GM23338 (cell line): ENCODE data around the gene C1RL. TPM values are rescaled to one million over a fixed set of nuclear protein-coding genes. Genes with fewer than 3 reads are reported as not detected.

Experiments used
- ATAC-seq: fragments of 200-7000 bp; cut with Tn5 transposase; 3 replicates; pipeline ENCODE4 v1.9.1; 2020
- DNase-seq: peaks from one replicate; pipeline ENCODE4 v3.0.0-alpha.2; 2015; ENCODE audit warnings: low spot score
- H2AFZ ChIP-seq: fragments of 200-600 bp; sonication (generic); 2 replicates; pipeline ENCODE4 v1.8.0; 2016; ENCODE audit warnings: antibody characterized with exemption, mild to moderate bottlenecking, moderate library complexity
- H3F3A ChIP-seq: fragments of 200-600 bp; sonication (generic); replicated peaks from 2 replicates; pipeline ENCODE4 v1.8.0; 2017; ENCODE audit warnings: antibody characterized with exemption, mixed run types, low read depth
- H3K27ac ChIP-seq: fragments of 200-600 bp; sonication (generic); 2 replicates; pipeline ENCODE4 v1.6.1; 2016; ENCODE audit warnings: low read depth
- H3K27me3 ChIP-seq: fragments of 200-600 bp; sonication (generic); 2 replicates; pipeline ENCODE4 v1.8.0; 2016; ENCODE audit warnings: mild to moderate bottlenecking, mixed run types, moderate library complexity; ENCODE audit not compliant: insufficient read depth
- H3K36me3 ChIP-seq: fragments of 200-600 bp; sonication (generic); 2 replicates; pipeline ENCODE4 v1.8.0; 2016; ENCODE audit warnings: mild to moderate bottlenecking; ENCODE audit not compliant: insufficient read depth
- H3K4me1 ChIP-seq: fragments of 200-600 bp; sonication (generic); 2 replicates; pipeline ENCODE4 v1.8.0; 2016; ENCODE audit warnings: mild to moderate bottlenecking, moderate library complexity; ENCODE audit not compliant: insufficient read depth
- H3K4me2 ChIP-seq: fragments of 200-600 bp; sonication (generic); 2 replicates; pipeline ENCODE4 v1.7.1; 2017; ENCODE audit warnings: mixed run types
- H3K4me3 ChIP-seq: fragments of 200-600 bp; sonication (generic); 2 replicates; pipeline ENCODE4 v1.6.1; 2016; ENCODE audit warnings: mixed run types
- H3K79me2 ChIP-seq: fragments of 200-600 bp; sonication (generic); replicated peaks from 2 replicates; pipeline ENCODE4 v1.8.0; 2017; ENCODE audit warnings: mild to moderate bottlenecking; ENCODE audit not compliant: insufficient read depth
- H3K9me2 ChIP-seq: fragments of 200-600 bp; sonication (generic); 2 replicates; pipeline ENCODE4 v1.8.0; 2017; ENCODE audit not compliant: insufficient read depth
- H4K20me1 ChIP-seq: fragments of 200-600 bp; sonication (generic); replicated peaks from 2 replicates; pipeline ENCODE4 v1.8.0; 2017; ENCODE audit warnings: mild to moderate bottlenecking; ENCODE audit not compliant: insufficient read depth
- H3K27ac Mint-ChIP-seq: 2 replicates; pipeline ENCODE4 v1.8.0; 2020; ENCODE audit warnings: inconsistent platforms, mild to moderate bottlenecking, moderate library complexity, mixed read lengths
- H3K27me3 Mint-ChIP-seq: 3 replicates; pipeline ENCODE4 v1.8.0; 2022; ENCODE audit warnings: low read depth, mild to moderate bottlenecking, moderate library complexity, mixed read lengths, inconsistent platforms; ENCODE audit not compliant: insufficient read depth, poor library complexity
- H3K36me3 Mint-ChIP-seq: 3 replicates; pipeline ENCODE4 v1.8.0; 2021; ENCODE audit warnings: low read depth, mild to moderate bottlenecking, inconsistent platforms, moderate library complexity, mixed read lengths
- H3K4me1 Mint-ChIP-seq: 3 replicates; pipeline ENCODE4 v1.8.0; 2020; ENCODE audit warnings: mild to moderate bottlenecking, inconsistent platforms, mixed read lengths
- H3K4me3 Mint-ChIP-seq: 3 replicates; pipeline ENCODE4 v1.8.0; 2021; ENCODE audit warnings: moderate library complexity, mild to moderate bottlenecking, inconsistent platforms, mixed read lengths
- H3K9me3 Mint-ChIP-seq: 3 replicates; pipeline ENCODE4 v1.8.0; 2020; ENCODE audit warnings: moderate library complexity, mild to moderate bottlenecking, inconsistent platforms, mixed read lengths
- CTCF ChIP-seq, 2 experiments: fragments of 200-600 bp in 1 of 2; sonication (generic) in 1 of 2; conservative IDR thresholded peaks; 2 replicates each; pipeline versions ENCODE4 v1.5.1 to v1.6.1; 2016 to 2017; ENCODE audit warnings: antibody characterized with exemption in 2 of 2, low read depth in 2 of 2, mild to moderate bottlenecking in 2 of 2, moderate library complexity in 1 of 2
- POLR2AphosphoS5 ChIP-seq: IDR thresholded peaks from 2 replicates; pipeline ENCODE4 v1.6.1; 2016; ENCODE audit warnings: antibody characterized with exemption, low read depth
- REST ChIP-seq: IDR thresholded peaks from one replicate; pipeline ENCODE4 v1.6.1; 2018; ENCODE audit warnings: antibody characterized with exemption; ENCODE audit not compliant: unreplicated experiment
- STAT1 ChIP-seq: IDR thresholded peaks from one replicate; pipeline ENCODE4 v1.6.1; 2016; ENCODE audit warnings: antibody characterized with exemption; ENCODE audit not compliant: unreplicated experiment
- ZNF462 ChIP-seq: fragments of 250-450 bp; sonication (Bioruptor Pico); IDR thresholded peaks from 2 replicates; pipeline ENCODE4 v1.5.0; 2020; ENCODE audit warnings: mild to moderate bottlenecking, moderate library complexity
- polyA plus RNA-seq: library from polyadenylated mRNA; unstranded; fragments of >200 nt; fragmentation: Nextera tagmentation; extraction: Ambion mirVana; gene quantifications from 2 replicates; pipeline ENCODE4 v1.2.1, GENCODE V29; 2016
- total RNA-seq: library from RNA; depleted of rRNA; stranded (reverse); fragments of >200 nt; shearing (Covaris generic); gene quantifications from 2 replicates; pipeline ENCODE4 v1.2.3, GENCODE V29; 2014

The C1RL gene
- total and polyA plus RNA-seq, 2 experiments from 2014 or later: 7.3 to 8.8 TPM

- Mint-ChIP-seq H3K9me3 (no peaks in the 10 kb centered on the region), H3K27ac (no peak overlapping the region), H3K4me3 (no peak overlapping the region), H3K27me3 (peaks cover 4% of the 10 kb centered on the region), H3K36me3 (peaks cover 26% of the 10 kb centered on the region), H3K4me1 (no peaks in the 10 kb centered on the region)
- Histone ChIP-seq H3K4me3 (no peak overlapping the region), H2AFZ (no peak overlapping the region), H3K27ac (no peak overlapping the region), H3F3A (no peaks in the 10 kb centered on the region), H3K4me1 (no peaks in the 10 kb centered on the region), H3K36me3 (no peaks in the 10 kb centered on the region), H3K9me2 (0 out of 2 replicates have a peak, but pooled peaks cover 3% of the 10 kb centered on the region), H4K20me1 (no peaks in the 10 kb centered on the region; the same call in 1 of the 2 replicates), H3K4me2 (no peak overlapping the region), H3K79me2 (no peaks in the 10 kb centered on the region), H3K27me3 (no peaks in the 10 kb centered on the region)
- ATAC-seq (peak; percentile 98), DNase-seq (peak; percentile 83)
- TF ChIP-seq STAT1 (no peak), CTCF (conservative IDR thresholded peaks at IDR 0.05; ENCODE audit: low read depth in 2 of 2) (peak; percentile 87 to 93)
Measured at GRCh38 chr12:7142056-7142644, 33.1 kb upstream of the C1RL start.

GRCh38 chr12:7141351-7142005 is 32.5 kb upstream of the C1RL start:
- Histone ChIP-seq H3K4me3 (no peak overlapping the region), H3K79me2 (no peaks in the 10 kb centered on the region), H2AFZ (no peak overlapping the region), H3F3A (no peaks in the 10 kb centered on the region), H3K27me3 (no peaks in the 10 kb centered on the region), H3K36me3 (no peaks in the 10 kb centered on the region), H3K4me2 (no peak overlapping the region), H3K27ac (no peak overlapping the region), H3K9me2 (0 out of 2 replicates have a peak, but pooled peaks cover 3% of the 10 kb centered on the region), H3K4me1 (no peaks in the 10 kb centered on the region), H4K20me1 (no peaks in the 10 kb centered on the region; the same call in 1 of the 2 replicates)
- Mint-ChIP-seq H3K27ac (no peak overlapping the region), H3K27me3 (peaks cover 4% of the 10 kb centered on the region), H3K36me3 (peaks cover 25% of the 10 kb centered on the region), H3K9me3 (no peaks in the 10 kb centered on the region), H3K4me1 (no peaks in the 10 kb centered on the region), H3K4me3 (no peak overlapping the region)
- ATAC-seq: no peak
- no peak for DNase-seq
- TF ChIP-seq CTCF (conservative IDR thresholded peaks at IDR 0.05; ENCODE audit: low read depth in 2 of 2) (no peak), ZNF462 (CRISPR knock-in tag) (no peak), POLR2AphosphoS5 (no peak), STAT1 (no peak), REST (no peak)
